ENCODE measurements around the gene DCAF8L2. TPM values are rescaled to one million over a fixed set of nuclear protein-coding genes. Genes with fewer than 3 reads are reported as not detected.
"Not testable (repeated sequence)": the region's sequence is repeated elsewhere in the genome, so short reads cannot be mapped to it uniquely, and the experiment has no call there.

DCAF8L2 gene
- total and polyA plus RNA-seq, 9 donors, result not detected

DNA sequence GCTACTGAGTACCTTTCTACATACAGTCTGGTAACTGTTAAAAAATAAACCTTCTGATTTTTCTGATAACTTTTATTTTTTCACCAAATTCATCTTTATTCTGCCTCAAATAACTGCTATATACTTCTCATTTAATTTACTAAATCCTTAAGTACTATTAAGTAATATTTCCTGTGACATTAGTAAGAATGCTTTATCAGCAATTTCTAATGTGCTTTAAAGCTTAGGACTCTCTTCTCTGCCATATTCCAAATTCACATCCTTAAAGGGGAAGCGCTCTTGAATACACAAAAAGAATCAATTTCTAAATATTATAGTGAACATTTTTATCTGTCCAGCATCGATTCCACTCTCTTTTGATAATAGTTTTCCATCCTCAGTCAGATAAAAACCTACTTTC lies 81.1 kb downstream of the DCAF8L2 start:
- DNase-seq, result no peak
- no CpG with 5 or more reads among the region's 2 CpGs for WGBS (ENCODE audit: insufficient coverage)
- Histone ChIP-seq H3K27me3 (ENCODE audit: control insufficient read depth, insufficient read depth, low read length) (no peaks in the 10 kb centered on the region), H3K27ac (ENCODE audit: low read length) (no peak overlapping the region), H3K9me3 (replicated peaks; ENCODE audit: control insufficient read depth, low read depth, low read length) (no peaks in the 10 kb centered on the region), H3K4me1 (ENCODE audit: control insufficient read depth, insufficient read depth, low read length) (no peaks in the 10 kb centered on the region), H3K4me3 (ENCODE audit: low read length) (no peak overlapping the region), H3K36me3 (ENCODE audit: control insufficient read depth, insufficient read depth, low read length) (no peaks in the 10 kb centered on the region)

DNA sequence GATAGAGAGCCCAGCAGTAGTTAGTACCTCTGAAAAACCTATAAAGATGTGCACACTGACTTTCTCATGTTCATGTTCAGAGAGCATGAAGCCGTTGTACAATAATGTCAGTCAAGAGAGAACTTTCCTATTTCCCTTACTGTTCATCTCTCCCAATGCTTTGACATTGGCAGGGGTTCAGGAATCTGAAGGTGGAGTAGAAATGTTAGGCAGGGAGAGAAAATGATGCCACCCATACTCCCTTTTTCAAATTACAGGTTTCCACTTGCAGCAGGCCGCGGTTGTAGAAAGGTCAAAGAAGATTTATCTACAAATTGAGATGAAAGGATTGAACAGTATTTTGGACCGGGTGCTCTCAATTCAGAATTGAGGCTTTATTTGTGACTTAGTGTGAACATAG lies 84.3 kb downstream of the DCAF8L2 start:
- Histone ChIP-seq H3K4me1 (ENCODE audit: control insufficient read depth, insufficient read depth, low read length) (no peaks in the 10 kb centered on the region), H3K4me3 (ENCODE audit: low read length) (no peak overlapping the region), H3K27me3 (ENCODE audit: control insufficient read depth, insufficient read depth, low read length) (no peaks in the 10 kb centered on the region), H3K9me3 (replicated peaks; ENCODE audit: control insufficient read depth, low read depth, low read length) (no peaks in the 10 kb centered on the region), H3K27ac (ENCODE audit: low read length) (no peak overlapping the region), H3K36me3 (ENCODE audit: control insufficient read depth, insufficient read depth, low read length) (no peaks in the 10 kb centered on the region)
- DNase-seq, result no peak
- no CpG with 5 or more reads among the region's 4 CpGs for WGBS (ENCODE audit: insufficient coverage)

DNA sequence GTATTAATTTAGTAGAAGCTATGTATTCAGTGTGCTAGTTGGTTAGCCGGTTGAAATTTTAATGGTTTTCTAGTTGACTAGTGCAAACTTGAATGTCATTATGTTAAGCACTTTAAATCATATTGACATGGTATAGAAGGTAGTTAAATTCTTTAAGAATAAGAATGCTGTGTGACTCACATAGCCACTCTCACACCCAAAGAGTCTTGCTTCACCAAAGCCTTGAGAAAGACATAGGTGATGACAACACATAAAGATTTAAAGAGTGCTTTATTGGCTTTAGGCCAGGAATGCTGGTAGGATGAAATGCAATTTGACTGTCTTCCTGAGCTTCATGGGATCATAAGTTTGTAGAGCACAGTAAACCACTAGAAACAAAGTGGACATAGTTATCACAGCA lies 85.3 kb downstream of the DCAF8L2 start:
- H3K4me3 ChIP-seq (ENCODE audit: low read length), result no peak overlapping the region
- H3K27me3 ChIP-seq (ENCODE audit: control insufficient read depth, insufficient read depth, low read length), result no peaks in the 10 kb centered on the region
- no peak for DNase-seq
- H3K27ac ChIP-seq (ENCODE audit: low read length), result no peak overlapping the region
- no CpG with 5 or more reads among the region's 1 CpG for WGBS (ENCODE audit: insufficient coverage)
- no peaks in the 10 kb centered on the region for H3K36me3 ChIP-seq (ENCODE audit: control insufficient read depth, insufficient read depth, low read length)
- H3K9me3 ChIP-seq (replicated peaks; ENCODE audit: control insufficient read depth, low read depth, low read length), result no peaks in the 10 kb centered on the region
- H3K4me1 ChIP-seq (ENCODE audit: control insufficient read depth, insufficient read depth, low read length), result no peaks in the 10 kb centered on the region

DNA sequence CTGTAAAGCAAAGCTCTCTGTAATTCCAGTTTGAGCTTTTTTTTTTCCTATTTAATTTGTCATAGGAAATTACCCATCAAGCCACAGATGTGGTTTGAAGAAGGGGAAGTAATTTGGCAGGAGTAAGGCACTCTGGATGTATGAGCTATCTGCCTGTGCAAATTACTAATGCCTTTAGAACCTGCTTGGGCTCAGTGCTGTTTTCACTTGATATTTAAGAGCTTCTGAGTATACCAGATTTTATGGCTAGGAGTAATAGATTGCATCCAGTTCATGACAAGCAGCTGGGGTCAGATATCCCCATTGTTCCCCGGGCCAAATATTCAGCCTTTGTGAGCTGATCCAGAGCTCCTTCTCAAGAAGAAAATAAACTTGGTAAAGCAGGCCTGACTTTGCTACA lies 89.1 kb downstream of the DCAF8L2 start:
- DNase-seq, result no peak
- Histone ChIP-seq H3K36me3 (ENCODE audit: control insufficient read depth, insufficient read depth, low read length) (no peaks in the 10 kb centered on the region), H3K27ac (ENCODE audit: low read length) (no peak overlapping the region), H3K27me3 (ENCODE audit: control insufficient read depth, insufficient read depth, low read length) (no peaks in the 10 kb centered on the region), H3K9me3 (replicated peaks; ENCODE audit: control insufficient read depth, low read depth, low read length) (no peaks in the 10 kb centered on the region), H3K4me3 (ENCODE audit: low read length) (no peak overlapping the region), H3K4me1 (ENCODE audit: control insufficient read depth, insufficient read depth, low read length) (no peaks in the 10 kb centered on the region)
- 33% methylated on average over 1 of the region's 1 CpG for whole genome bisulfite sequencing (ENCODE audit: insufficient coverage)

DNA sequence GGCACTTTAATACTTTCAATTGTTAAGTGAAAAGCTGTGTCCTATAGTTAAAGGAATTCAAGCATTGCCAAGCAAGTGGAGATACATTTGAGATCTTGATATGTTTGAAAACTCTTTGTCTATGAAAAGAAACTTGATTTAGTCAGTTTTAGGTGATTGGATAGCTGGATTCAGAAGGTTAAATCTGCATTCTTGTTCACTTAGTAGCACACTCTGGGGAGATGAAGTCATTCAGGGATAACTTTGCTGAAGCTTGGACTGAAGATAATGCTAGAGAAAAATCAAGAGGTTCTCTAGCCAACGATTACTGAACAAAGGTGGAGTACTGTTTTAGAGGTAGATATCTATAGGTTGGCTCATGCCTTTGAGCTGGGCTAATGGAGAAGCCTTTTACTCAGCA lies 90.6 kb downstream of the DCAF8L2 start:
- Histone ChIP-seq H3K27ac (ENCODE audit: low read length) (no peak overlapping the region), H3K4me3 (ENCODE audit: low read length) (no peak overlapping the region), H3K27me3 (ENCODE audit: control insufficient read depth, insufficient read depth, low read length) (no peaks in the 10 kb centered on the region), H3K4me1 (ENCODE audit: control insufficient read depth, insufficient read depth, low read length) (no peaks in the 10 kb centered on the region), H3K9me3 (replicated peaks; ENCODE audit: control insufficient read depth, low read depth, low read length) (no peaks in the 10 kb centered on the region), H3K36me3 (ENCODE audit: control insufficient read depth, insufficient read depth, low read length) (no peaks in the 10 kb centered on the region)
- peak; percentile 26 for DNase-seq
- WGBS (ENCODE audit: insufficient coverage), result 60% methylated on average over 1 of the region's 1 CpG

DNA sequence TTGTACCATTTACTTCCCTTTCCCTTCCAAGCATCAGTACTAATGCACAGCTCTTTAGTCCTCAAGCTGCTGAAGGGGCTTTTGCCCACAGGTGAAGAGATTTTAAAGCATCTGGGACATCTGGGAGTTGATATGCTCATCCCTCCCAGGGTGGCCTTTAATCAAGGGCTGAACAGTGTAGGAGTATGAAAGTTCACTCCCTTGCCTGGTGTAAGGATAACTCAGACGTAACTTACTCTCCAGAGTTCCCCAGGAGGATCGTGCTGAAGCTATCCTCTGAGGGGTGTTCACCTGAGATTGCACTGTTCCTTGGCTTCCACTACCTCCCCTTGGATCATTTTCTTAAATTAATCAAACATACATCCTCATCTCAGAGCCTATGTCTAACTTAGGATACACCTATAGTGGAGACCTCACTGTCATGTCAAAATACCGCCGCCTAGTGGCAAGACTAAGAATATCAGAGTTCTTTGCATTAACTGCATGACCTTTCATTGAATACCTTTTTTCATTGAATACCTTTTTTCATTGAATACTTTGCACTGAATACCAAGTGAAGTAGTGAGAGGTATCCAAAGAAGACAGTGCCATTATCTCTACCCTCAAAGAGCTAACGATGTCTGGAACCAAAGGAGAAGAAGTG lies 93.5 kb downstream of the DCAF8L2 start:
- not testable (repeated sequence) for H3K4me3 ChIP-seq (ENCODE audit: low read length); H3K4me1 ChIP-seq (ENCODE audit: control insufficient read depth, insufficient read depth, low read length); H3K27ac ChIP-seq (ENCODE audit: low read length); H3K27me3 ChIP-seq (ENCODE audit: control insufficient read depth, insufficient read depth, low read length); H3K9me3 ChIP-seq (replicated peaks; ENCODE audit: control insufficient read depth, low read depth, low read length); H3K36me3 ChIP-seq (ENCODE audit: control insufficient read depth, insufficient read depth, low read length); DNase-seq
- WGBS (ENCODE audit: insufficient coverage), result no CpG with 5 or more reads among the region's 5 CpGs

DNA sequence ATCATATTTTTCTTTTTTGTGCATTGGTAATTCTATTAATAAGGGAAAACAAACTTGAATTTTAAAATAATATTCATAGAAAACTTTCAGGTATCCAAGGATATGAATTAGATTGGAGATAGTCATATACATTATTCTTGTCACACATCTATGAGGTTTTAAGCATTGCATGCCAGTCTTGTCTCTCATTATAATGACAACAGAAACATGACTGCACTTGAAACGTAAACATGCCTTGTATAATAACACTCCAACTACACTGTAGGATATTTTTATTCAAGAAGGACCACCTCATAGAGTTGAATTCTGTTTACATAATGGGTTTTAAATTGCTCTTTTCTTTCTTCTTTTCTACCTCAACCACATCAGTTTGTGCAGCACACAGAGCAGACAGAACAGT lies 104.5 kb downstream of the DCAF8L2 start:
- Histone ChIP-seq H3K9me3 (replicated peaks; ENCODE audit: control insufficient read depth, low read depth, low read length) (no peaks in the 10 kb centered on the region), H3K36me3 (ENCODE audit: control insufficient read depth, insufficient read depth, low read length) (no peaks in the 10 kb centered on the region), H3K4me3 (ENCODE audit: low read length) (no peak overlapping the region), H3K27ac (ENCODE audit: low read length) (no peak overlapping the region), H3K4me1 (ENCODE audit: control insufficient read depth, insufficient read depth, low read length) (no peaks in the 10 kb centered on the region), H3K27me3 (ENCODE audit: control insufficient read depth, insufficient read depth, low read length) (peaks cover 3% of the 10 kb centered on the region)
- WGBS (ENCODE audit: insufficient coverage), result no CpG with 5 or more reads among the region's 1 CpG
- DNase-seq, result no peak

DNA sequence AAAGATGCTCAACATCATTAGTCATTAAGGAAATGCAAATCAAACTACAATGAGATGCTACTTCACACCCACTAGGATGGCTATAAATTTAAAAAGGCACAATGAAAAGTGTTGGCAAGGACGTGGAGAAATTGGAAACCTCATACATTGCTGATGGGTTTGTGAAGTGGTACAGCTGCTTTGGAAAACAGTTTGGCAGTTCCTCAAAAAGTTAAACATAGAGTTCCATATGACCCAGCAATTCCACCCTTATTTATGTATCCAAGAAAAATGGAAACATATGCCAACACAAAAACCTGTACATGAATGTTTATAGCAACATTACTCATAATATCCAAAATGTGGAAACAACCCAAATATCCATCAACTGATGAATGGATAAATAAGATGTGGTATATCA lies 116.4 kb downstream of the DCAF8L2 start:
- Histone ChIP-seq H3K4me3 (ENCODE audit: low read length) (no peak overlapping the region), H3K9me3 (replicated peaks; ENCODE audit: control insufficient read depth, low read depth, low read length) (peaks cover 2% of the 10 kb centered on the region), H3K4me1 (ENCODE audit: control insufficient read depth, insufficient read depth, low read length) (no peaks in the 10 kb centered on the region), H3K27ac (ENCODE audit: low read length) (no peak overlapping the region), H3K27me3 (ENCODE audit: control insufficient read depth, insufficient read depth, low read length) (no peaks in the 10 kb centered on the region), H3K36me3 (ENCODE audit: control insufficient read depth, insufficient read depth, low read length) (no peaks in the 10 kb centered on the region)
- DNase-seq, result no peak
- WGBS (ENCODE audit: insufficient coverage), result no CpG with 5 or more reads among the region's 1 CpG

DNA sequence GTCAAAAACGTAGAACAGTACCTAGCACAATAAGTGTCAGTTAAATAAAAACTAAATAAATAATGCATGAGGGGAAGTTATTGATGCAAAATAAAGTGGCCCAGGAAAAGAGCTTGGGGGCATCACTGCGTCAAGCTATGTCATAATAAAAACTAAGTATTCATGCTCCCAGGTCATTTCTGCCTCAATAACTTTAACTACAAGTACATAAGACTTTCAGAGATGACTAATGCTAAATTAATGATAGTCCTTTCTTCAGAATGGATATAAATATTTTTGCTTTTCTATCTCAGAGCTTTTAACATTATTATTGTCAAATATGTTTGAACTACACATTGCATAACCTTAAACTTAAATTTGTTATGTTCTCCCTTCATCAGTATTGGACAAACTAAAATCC lies 125.5 kb downstream of the DCAF8L2 start:
- DNase-seq, result no peak
- WGBS (ENCODE audit: insufficient coverage), result no CpG with 5 or more reads among the region's 2 CpGs
- H3K27ac ChIP-seq (ENCODE audit: low read length), result no peak overlapping the region
- H3K4me1 ChIP-seq (ENCODE audit: control insufficient read depth, insufficient read depth, low read length), result no peaks in the 10 kb centered on the region
- no peaks in the 10 kb centered on the region for H3K36me3 ChIP-seq (ENCODE audit: control insufficient read depth, insufficient read depth, low read length)
- H3K9me3 ChIP-seq (replicated peaks; ENCODE audit: control insufficient read depth, low read depth, low read length), result no peaks in the 10 kb centered on the region
- H3K27me3 ChIP-seq (ENCODE audit: control insufficient read depth, insufficient read depth, low read length), result no peaks in the 10 kb centered on the region
- H3K4me3 ChIP-seq (ENCODE audit: low read length), result no peak overlapping the region

DNA sequence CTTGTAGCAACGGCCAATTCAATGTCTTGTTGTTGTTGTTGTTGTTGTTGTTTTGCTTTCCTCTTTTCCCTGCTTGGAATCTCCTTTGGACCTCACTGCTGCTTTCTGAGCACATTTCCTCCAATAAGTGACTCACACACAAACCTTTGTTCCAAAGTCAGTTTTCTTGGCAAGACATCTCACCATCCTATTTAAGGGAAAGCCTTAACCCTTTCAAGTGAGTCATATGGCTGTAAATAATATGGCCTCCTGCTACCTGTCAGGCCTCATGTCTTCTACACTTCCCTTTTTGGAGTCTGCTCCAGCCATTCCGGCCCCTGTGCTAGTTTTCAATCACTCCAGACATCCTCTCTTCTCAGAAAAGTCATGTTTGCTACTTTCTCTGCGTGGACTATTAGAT lies 138.1 kb downstream of the DCAF8L2 start:
- WGBS (ENCODE audit: insufficient coverage), result no CpG with 5 or more reads among the region's 3 CpGs
- Histone ChIP-seq H3K27me3 (ENCODE audit: control insufficient read depth, insufficient read depth, low read length) (no peaks in the 10 kb centered on the region), H3K4me3 (ENCODE audit: low read length) (no peak overlapping the region)

DNA sequence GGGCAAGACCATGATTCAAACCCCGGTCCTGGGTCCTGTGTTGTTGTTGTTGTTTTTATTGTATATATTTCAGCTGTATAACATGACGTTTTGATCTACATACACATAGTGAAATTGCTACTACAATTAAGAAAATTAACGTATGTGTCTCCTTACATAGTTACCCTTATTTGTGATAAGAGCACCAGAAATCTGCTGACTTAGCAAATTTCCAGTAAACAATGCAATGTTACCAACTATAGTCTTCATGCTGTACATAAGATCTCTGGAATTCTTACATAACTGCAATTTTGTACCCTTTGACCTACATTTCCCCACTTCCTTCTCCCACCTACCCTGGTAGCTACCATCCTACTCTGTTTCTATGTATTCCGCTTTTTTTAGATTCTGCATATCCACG lies 141.8 kb downstream of the DCAF8L2 start:
- Histone ChIP-seq H3K9me3 (replicated peaks; ENCODE audit: control insufficient read depth, low read depth, low read length) (no peaks in the 10 kb centered on the region), H3K27me3 (ENCODE audit: control insufficient read depth, insufficient read depth, low read length) (no peaks in the 10 kb centered on the region), H3K27ac (ENCODE audit: low read length) (no peak overlapping the region), H3K4me1 (ENCODE audit: control insufficient read depth, insufficient read depth, low read length) (no peaks in the 10 kb centered on the region), H3K4me3 (ENCODE audit: low read length) (no peak overlapping the region), H3K36me3 (ENCODE audit: control insufficient read depth, insufficient read depth, low read length) (no peaks in the 10 kb centered on the region)
- WGBS (ENCODE audit: insufficient coverage), result no CpG with 5 or more reads among the region's 5 CpGs
- no peak for DNase-seq

More for the DNA sequence above, 138.1 kb downstream of the DCAF8L2 start:
- no peaks in the 10 kb centered on the region for H3K9me3 ChIP-seq (replicated peaks; ENCODE audit: control insufficient read depth, low read depth, low read length)
- H3K36me3 ChIP-seq (ENCODE audit: control insufficient read depth, insufficient read depth, low read length), result no peaks in the 10 kb centered on the region
- no peaks in the 10 kb centered on the region for H3K4me1 ChIP-seq (ENCODE audit: control insufficient read depth, insufficient read depth, low read length)
- H3K27ac ChIP-seq (ENCODE audit: low read length), result no peak overlapping the region
- DNase-seq, result peak; percentile 7
